ENCODE data around the gene BOC. TPM values are rescaled to one million over a fixed set of nuclear protein-coding genes. Genes with fewer than 3 reads are reported as not detected.

BOC gene
- total and polyA plus RNA-seq, 2 of the 8 experiments (the other 6 are each of a cell fraction or from before 2014, with no cell fraction given) = 6.9 to 9.3 TPM

DNA sequence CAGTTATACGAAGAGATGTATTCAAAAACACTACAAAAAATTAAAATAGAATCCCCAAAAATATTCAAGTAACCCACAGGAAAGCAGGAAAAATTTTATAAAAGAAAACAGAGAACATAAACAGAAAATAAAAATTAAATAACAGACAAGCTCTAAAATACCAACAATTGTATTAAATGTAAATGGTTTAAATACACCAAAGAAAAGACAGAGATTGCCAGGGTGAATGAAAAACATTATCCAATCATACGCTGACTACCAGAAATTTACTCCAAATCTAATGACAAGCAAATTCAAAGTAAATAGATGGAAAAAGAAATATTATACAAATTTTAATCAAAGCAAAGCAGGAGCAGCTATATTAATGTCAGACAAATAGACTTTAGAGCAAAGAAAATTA is 103.6 kb downstream of the BOC start:
- Histone ChIP-seq H2BK120ac (replicated peaks; ENCODE audit: low read depth, low read length) (no peak overlapping the region), H3K79me1 (ENCODE audit: low read depth, low read length) (no peaks in the 10 kb centered on the region), H3K4me1 (replicated peaks in 1 of 4; ENCODE audit: control insufficient read depth in 3 of 4, insufficient read depth in 4 of 4, low read length in 3 of 4) (no peaks in the 10 kb centered on the region), H3K27me3 (replicated peaks in 1 of 4; ENCODE audit: control insufficient read depth in 3 of 4, extremely low read depth in 1 of 4, insufficient read depth in 3 of 4, low read length in 3 of 4) (no peaks in the 10 kb centered on the region), H3K56ac (replicated peaks; ENCODE audit: insufficient read length, low read depth, low read length) (no peak overlapping the region), H3K4me3 (ENCODE audit: extremely low read depth in 1 of 4, insufficient read depth in 2 of 4, low read depth in 3 of 4, low read length in 4 of 4) (no peak overlapping the region), H3K4me2 (ENCODE audit: insufficient read depth in 1 of 2, low read depth in 2 of 2, low read length in 2 of 2) (no peak overlapping the region), H3K36me3 (ENCODE audit: control insufficient read depth in 2 of 4, insufficient read depth in 4 of 4, low read length in 3 of 4) (no peaks in the 10 kb centered on the region; a peak in 2 of 8 replicates), H3K27ac (ENCODE audit: low read depth, low read length) (no peak overlapping the region), H4K8ac (ENCODE audit: extremely low read depth, insufficient read depth, low read length) (no peak overlapping the region), H3K4ac (replicated peaks; ENCODE audit: insufficient read length, low read depth, low read length) (no peak overlapping the region), H3K9ac (replicated peaks in 1 of 4; ENCODE audit: extremely low read depth in 1 of 4, low read depth in 3 of 4, low read length in 3 of 4) (no peak overlapping the region), H4K91ac (replicated peaks; ENCODE audit: insufficient read length, low read length) (no peak overlapping the region), H4K5ac (ENCODE audit: insufficient read length, low read depth, low read length) (no peak overlapping the region), H2AFZ (ENCODE audit: low read length) (no peak overlapping the region), H2BK20ac (ENCODE audit: low read length) (no peak overlapping the region), H2BK15ac (ENCODE audit: low read length) (no peak overlapping the region), H3K14ac (ENCODE audit: insufficient read length) (no peak overlapping the region), H4K20me1 (replicated peaks in 1 of 2; ENCODE audit: control insufficient read depth in 1 of 2, insufficient read depth in 2 of 2, low read length in 2 of 2) (no peaks in the 10 kb centered on the region), H3K79me2 (ENCODE audit: control insufficient read depth in 1 of 2, insufficient read depth in 2 of 2, low read length in 2 of 2) (no peaks in the 10 kb centered on the region), H3K23me2 (ENCODE audit: low read depth, low read length) (no peaks in the 10 kb centered on the region), H2BK5ac (ENCODE audit: low read depth, low read length) (no peak overlapping the region), H2AK5ac (ENCODE audit: low read depth, low read length) (no peak overlapping the region), H3K18ac (ENCODE audit: extremely low read depth, low read length) (no peak overlapping the region), H2BK12ac (ENCODE audit: low read depth, low read length) (no peak overlapping the region), H3K9me3 (ENCODE audit: insufficient read depth in 2 of 2, low read depth in 1 of 2, low read length in 1 of 2) (peaks cover 14 to 25% of the 10 kb centered on the region in 2 experiments; a peak in 3 of 4 replicates), H3K23ac (ENCODE audit: insufficient read length) (no peak overlapping the region)
- POLR2A ChIA-PET (ENCODE audit: partially characterized antibody) = no interaction called here
- no peak for TF ChIP-seq CREB1 (IDR thresholded peaks at IDR 0.05)
- no peak for TF ChIP-seq SP1 (IDR thresholded peaks at IDR 0.05; ENCODE audit: low read depth, low read length)
- FAIRE-seq (no peak), DNase-seq (ENCODE audit: low read depth in 1 of 2, low spot score in 2 of 2) (no peak)
- WGBS, 2 experiments (ENCODE audit: extremely low coverage in 1 of 2, insufficient coverage in 1 of 2, insufficient read length in 1 of 2, insufficient replicate concordance in 2 of 2, low coverage in 1 of 2, low lambda C conversion rate in 2 of 2, missing lambda C conversion rate in 1 of 2) = 96% methylated on average over 2 of the region's 2 CpGs; no CpG with 5 or more reads in 1 of the 2 experiments
- CTCF ChIA-PET (ENCODE audit: partially characterized antibody) = interaction anchor here (1.1 to 1.3 kb wide), 2 partner anchors 24 to 31 kb away, joined by 3 read pairs; no protein-coding TSS in a partner anchor
